GM12891 (cell line): ENCODE measurements around the gene DLGAP4.

Experiments used
- DNase-seq: peaks from one replicate; pipeline ENCODE4 v3.0.0; 2011; ENCODE audit warnings: low spot score; ENCODE audit not compliant: insufficient read length
- FAIRE-seq: peaks from 2 replicates; lab custom pipeline; 2011; peaks lifted over from hg19 to GRCh38; lab: Jason Lieb, UNC
- PAX5 ChIP-seq: IDR thresholded peaks from 2 replicates; pipeline ENCODE4 v1.6.1; 2011; ENCODE audit warnings: low read length, moderate library complexity, mild to moderate bottlenecking; ENCODE audit not compliant: insufficient read depth, severe bottlenecking
- POLR2A ChIP-seq: IDR thresholded peaks from 2 replicates; pipeline ENCODE4 v1.6.1; 2011; ENCODE audit warnings: low read depth, low read length, control low read depth
- POLR2AphosphoS5 ChIP-seq: IDR thresholded peaks from 2 replicates; pipeline ENCODE4 v1.6.1; 2011; ENCODE audit warnings: low read depth, low read length, control low read depth
- POU2F2 ChIP-seq: IDR thresholded peaks from 2 replicates; pipeline ENCODE4 v1.6.1; 2011; ENCODE audit warnings: low read depth, mild to moderate bottlenecking, control low read depth, low read length, moderate library complexity
- SPI1 ChIP-seq: IDR thresholded peaks from 2 replicates; pipeline ENCODE4 v1.6.1; 2011; ENCODE audit warnings: low read depth, low read length, control low read depth
- TAF1 ChIP-seq: IDR thresholded peaks from 2 replicates; pipeline ENCODE4 v1.6.1; 2011; ENCODE audit warnings: low read depth, low read length, control low read depth

Gene DLGAP4

DNA sequence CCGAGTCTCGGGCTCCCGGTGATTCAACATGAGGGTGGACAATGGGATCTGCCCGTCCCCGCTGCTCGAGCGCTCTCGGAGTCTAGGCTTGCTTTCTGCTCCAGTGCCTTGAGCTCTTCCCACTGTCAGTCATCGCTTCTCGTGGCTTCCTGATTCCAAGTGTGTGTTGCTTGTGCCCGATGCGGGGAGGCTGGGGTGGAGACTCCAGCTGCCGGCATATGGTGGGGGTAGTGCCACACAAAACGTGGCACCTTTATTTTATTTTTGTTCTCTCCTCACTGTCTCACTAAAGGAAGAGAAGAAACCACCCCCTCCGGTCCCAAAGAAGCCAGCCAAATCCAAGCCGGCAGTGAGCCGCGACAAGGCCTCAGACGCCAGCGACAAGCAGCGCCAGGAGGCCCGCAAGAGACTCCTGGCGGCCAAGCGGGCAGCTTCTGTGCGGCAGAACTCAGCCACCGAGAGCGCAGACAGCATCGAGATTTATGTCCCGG, 220.4 kb downstream of the DLGAP4 start:
- no peak for DNase-seq
- TF ChIP-seq POLR2A = no peak
- no peak for TF ChIP-seq SPI1
- no peak for TF ChIP-seq POU2F2
- no peak for TF ChIP-seq POLR2AphosphoS5
- no peak for TF ChIP-seq TAF1
- TF ChIP-seq PAX5 = no peak
- no peak for FAIRE-seq

DNA sequence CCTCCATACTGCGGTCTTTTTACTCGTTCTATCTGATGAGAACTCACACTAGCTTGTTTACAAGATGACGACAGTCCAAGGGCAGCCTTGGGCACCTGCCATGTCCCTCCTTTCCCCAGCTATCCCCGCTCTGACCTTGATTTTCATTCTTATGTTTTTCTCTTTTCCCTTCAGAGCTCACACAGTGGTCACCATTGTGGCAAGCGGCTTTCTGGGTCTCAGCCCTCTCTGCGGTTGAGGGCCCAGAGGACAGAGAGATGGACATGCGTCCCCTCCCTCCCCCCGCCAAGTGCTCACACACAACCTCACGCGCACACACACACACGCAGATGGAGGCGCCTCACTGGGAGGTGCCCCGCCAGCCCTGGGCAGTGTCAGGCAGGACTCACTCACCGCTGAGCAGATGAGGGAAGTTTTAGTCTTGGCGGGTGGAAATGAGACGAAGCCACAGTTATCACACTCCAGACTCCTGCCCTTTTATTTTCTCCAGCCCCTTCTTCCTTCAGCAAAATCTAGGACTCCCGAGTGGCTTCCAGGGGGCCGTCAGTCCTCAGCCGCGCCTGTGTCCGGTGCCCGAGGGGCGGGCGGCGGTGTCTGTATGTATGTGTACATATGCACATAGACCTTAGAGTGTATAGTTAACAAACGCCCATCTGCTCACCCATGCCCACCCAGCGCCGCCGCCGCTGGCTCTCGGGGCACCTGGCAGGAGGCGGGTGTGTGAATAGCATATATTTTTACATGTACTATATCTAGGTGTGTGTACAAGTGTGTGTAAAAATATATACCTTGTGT, 221.4 kb downstream of the DLGAP4 start:
- FAIRE-seq (no peak), DNase-seq (no peak)
- no peak for TF ChIP-seq SPI1
- TF ChIP-seq PAX5 = no peak
- TF ChIP-seq POU2F2 = no peak
- no peak for TF ChIP-seq POLR2A
- no peak for TF ChIP-seq POLR2AphosphoS5
- TF ChIP-seq TAF1 = no peak

GRCh38 chr20:36528176-36528874, 222.2 kb downstream of the DLGAP4 start:
- FAIRE-seq (no peak), DNase-seq (no peak)
- no peak for TF ChIP-seq POU2F2
- no peak for TF ChIP-seq PAX5
- no peak for TF ChIP-seq POLR2AphosphoS5
- no peak for TF ChIP-seq POLR2A
- TF ChIP-seq TAF1 = no peak
- no peak for TF ChIP-seq SPI1

- TF ChIP-seq PAX5 (no peak), POU2F2 (no peak), SPI1 (no peak), POLR2A (no peak), POLR2AphosphoS5 (no peak), TAF1 (no peak)
- DNase-seq (no peak), FAIRE-seq (no peak)
Observed at GRCh38 chr20:36528875-36529417, 222.8 kb downstream of the DLGAP4 start.

GRCh38 chr20:36532388-36532787, 226.2 kb downstream of the DLGAP4 start:
- no peak for DNase-seq
- TF ChIP-seq POLR2AphosphoS5 = no peak
- TF ChIP-seq TAF1 = no peak
- TF ChIP-seq PAX5 = no peak
- TF ChIP-seq SPI1 = no peak
- TF ChIP-seq POU2F2 = no peak
- no peak for TF ChIP-seq POLR2A
- FAIRE-seq = no peak

DNA sequence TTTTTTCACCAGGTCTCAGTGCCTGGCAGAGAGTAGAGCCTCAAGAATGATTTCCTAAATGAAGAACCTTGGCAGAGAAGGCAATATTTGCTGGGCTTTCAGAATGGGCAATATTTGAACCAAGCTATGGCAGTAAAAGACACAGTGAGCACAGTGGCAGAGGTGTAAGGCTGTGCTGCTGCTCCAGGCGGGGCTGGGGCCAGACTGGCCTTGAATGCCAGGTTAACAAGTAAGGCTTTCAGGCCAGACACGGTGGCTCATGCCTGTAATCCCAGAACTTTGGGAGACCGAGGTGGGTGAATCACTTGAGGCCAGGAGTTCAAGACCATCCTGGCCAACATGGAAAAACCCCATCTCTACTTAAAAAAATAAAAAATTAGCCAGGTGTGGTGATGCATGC, 226.7 kb downstream of the DLGAP4 start:
- TF ChIP-seq POLR2A (no peak), PAX5 (no peak), POU2F2 (no peak), SPI1 (no peak), POLR2AphosphoS5 (no peak), TAF1 (no peak)
- no peak for FAIRE-seq
- DNase-seq = no peak

DNA sequence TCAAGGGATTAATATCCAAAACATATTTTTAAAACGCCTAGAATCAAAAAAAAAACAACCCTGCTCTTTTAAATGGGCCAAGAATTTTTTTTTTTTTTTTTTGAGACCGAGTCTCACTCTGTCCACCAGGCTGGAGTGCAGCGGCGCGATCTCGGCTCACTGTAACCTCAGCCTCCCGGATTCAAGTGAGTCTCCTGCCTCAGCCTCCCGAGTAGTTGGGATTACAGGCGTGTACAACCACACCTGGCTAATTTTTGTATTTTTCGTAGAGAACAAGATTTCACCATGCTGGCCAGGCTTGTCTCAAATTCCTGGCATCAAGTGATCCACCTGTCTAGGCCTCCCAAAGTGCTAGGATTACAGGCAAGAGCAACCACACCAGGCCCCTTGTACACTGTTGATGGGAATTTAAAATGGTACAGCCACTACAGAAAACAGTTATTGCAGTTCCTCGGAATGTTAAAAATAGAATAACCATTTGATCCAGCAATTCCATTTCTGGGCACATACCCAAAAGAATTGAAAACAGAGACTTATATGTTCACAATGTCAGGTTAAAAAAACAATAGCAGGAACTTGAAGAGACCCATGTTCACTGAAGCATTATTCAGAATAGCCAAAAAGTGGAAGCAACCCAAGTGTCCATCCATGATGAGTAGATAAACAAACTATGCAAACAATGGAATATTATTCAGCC, 232.0 kb downstream of the DLGAP4 start:
- no peak for DNase-seq
- no peak for FAIRE-seq
- TF ChIP-seq POU2F2 (no peak), SPI1 (no peak), POLR2AphosphoS5 (no peak), TAF1 (no peak), PAX5 (no peak), POLR2A (no peak)

GRCh38 chr20:36540551-36541211, 234.5 kb downstream of the DLGAP4 start:
- DNase-seq (no peak), FAIRE-seq (no peak)
- TF ChIP-seq POLR2AphosphoS5 = no peak
- TF ChIP-seq PAX5 = no peak
- no peak for TF ChIP-seq TAF1
- TF ChIP-seq POU2F2 = no peak
- no peak for TF ChIP-seq POLR2A
- TF ChIP-seq SPI1 = no peak

DNA sequence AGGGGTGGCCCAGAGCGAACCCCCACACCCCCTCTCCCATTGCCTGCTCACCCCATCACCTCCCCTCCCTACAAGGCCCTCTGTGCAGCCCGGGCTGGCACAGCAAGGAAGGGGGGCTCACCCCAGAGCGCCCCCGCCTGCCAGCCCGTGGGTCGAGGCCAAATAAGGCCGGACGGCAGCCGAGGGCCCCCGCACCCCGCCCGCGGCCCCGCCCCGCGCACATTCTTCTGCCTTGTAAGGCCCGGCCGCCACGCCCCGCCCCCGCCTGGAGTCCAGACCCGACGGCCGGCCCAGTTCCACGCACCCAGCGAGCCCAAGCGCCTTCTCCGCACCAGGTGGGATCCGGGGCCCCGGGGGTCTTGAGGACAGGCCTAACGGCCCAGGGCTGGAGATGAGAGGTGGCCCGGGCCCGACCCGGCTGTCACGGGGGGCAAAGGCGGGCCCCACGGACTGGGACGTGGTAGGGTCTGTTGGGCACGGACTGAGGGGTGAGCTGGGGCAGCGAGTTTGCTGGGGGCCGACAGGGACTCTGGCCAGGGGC, 235.2 kb downstream of the DLGAP4 start, which contains the start of gene MYL9:
Gene MYL9, plus strand, starts transcription at position 293 of the 541 bp plus-strand sequence. CDS start 3,366 bp downstream, outside the sequence.
- FAIRE-seq (peak; percentile 47), DNase-seq (peak; percentile 81)
- TF ChIP-seq POU2F2 (no peak), PAX5 (no peak), SPI1 (no peak), POLR2A (no peak), POLR2AphosphoS5 (no peak), TAF1 (no peak)
